Middle frontal gyrus (tissue), 1 donor: ENCODE data around the gene CTRL.

Experiments used
- DNase-seq: peaks from one replicate; pipeline ENCODE4 v3.0.0-alpha.2; 2015; ENCODE audit warnings: low spot score; ENCODE audit errors: extremely low spot score

Gene CTRL

DNA sequence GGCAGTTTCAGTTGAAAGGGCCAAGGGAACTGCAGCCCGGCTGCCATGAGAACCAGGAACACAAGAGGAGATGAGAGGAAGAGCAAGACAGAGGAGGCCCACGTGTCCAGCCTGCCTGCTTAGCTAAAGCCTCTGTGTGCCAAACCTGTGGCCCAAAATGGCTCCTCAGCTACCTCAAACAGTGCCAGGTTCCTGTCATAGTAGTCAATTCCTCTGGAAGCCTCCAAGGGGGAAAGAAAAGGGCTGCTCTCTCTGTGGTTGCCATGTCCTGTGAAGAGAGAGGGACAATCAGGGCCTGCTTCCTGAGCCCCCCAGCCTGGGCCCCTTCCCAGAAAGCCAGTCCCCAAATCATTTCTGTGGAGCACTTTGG lies 31.6 kb upstream of the CTRL start:
- no peak for DNase-seq

DNA sequence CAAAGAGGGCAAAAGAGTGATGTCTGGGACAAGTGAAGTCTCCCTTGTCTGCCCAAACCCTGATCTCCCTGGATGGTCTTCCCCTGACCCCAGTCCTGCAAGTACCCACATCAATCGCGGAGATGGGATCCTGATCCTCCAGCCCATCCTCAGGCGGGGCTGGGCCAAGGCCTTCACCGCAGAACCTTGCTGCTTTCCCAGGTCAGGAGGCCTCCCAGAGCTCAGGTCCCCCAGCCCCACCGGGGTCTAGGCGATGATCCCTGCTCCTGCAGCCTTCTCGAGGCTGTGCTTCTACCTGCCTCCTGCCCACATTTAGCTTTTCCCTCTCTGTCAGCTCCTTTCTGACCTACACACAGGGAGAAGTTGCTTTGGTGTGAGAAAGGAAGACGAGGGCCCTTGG lies 30.5 kb upstream of the CTRL start:
- no peak for DNase-seq

DNA sequence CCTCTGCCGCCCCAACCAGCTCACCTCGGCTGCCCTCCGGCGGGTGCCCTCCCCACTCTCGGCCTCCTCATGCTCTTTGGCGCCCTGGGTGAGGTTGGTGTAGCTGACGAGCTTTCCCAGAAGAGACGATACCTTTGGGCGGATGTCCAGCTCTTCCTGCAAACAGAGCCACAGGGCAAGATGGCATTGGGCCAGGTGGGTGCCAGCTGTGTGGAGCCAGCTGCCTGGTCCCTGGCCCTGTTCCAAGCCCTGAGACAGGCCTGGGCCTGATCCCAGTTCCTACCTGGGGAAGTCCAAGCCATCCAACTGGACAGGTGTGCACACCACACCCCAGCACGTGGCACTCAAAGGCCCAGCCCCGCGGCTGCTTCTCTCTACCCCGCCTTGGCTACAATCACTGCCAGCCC lies 29.9 kb upstream of the CTRL start:
- DNase-seq = no peak

DNA sequence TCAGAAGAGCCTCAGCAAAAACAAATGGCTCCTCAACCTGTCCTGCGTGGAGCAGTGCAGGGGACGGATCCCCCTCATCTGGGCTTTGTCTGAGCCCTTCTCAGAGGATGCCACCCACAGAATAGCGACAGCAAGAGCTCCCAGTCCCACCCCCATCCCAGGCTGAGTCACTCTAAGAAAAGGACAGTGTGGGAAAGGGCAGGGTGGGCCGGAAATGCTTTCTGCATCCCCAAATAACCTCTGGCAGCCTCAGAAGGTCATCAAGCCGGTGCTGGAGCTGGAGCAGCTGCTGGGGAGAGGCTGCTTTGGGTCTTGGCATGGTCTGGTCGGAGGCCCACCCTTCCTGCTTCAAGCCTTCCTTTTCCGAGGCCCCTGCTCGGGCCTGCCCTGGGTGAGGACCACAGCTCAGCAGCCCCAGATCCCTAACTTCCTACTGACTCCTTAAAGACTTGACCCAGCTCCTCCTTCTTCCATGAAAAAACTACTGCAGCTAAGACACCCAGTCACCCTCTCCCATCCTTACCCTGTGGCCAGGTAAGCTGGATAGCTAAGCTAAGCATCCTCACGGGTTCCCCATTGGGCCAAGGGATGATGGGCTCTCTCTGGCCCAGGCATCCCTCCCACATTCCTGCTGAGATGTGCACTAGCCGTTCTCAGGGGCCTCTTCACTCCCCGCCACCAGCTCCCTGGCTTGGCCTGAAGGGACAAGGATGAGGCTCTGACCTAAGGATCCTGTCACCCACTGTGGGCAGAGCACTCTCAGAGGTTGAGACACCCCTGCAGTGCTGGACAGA lies 28.1 kb upstream of the CTRL start:
- DNase-seq = no peak

DNA sequence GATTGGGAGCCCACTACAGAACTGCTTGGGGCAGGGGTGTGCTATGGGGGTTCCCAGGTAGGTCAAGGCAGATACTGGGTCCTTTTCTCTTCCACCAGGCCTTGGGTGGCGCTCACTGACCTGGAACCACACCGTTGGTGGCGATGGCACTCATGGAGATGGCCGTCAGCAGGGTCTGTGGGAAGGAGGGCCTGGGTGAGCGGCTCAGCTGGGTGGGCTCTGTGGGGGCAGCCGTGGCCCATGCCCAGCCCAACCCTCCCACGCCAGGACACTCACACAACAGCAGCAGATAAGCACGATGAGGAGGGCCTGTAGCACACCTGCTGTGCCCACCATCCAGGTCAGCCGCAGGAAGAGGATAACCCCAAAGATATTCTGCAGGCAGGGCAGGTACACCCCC lies 26.0 kb upstream of the CTRL start:
- no peak for DNase-seq

DNA sequence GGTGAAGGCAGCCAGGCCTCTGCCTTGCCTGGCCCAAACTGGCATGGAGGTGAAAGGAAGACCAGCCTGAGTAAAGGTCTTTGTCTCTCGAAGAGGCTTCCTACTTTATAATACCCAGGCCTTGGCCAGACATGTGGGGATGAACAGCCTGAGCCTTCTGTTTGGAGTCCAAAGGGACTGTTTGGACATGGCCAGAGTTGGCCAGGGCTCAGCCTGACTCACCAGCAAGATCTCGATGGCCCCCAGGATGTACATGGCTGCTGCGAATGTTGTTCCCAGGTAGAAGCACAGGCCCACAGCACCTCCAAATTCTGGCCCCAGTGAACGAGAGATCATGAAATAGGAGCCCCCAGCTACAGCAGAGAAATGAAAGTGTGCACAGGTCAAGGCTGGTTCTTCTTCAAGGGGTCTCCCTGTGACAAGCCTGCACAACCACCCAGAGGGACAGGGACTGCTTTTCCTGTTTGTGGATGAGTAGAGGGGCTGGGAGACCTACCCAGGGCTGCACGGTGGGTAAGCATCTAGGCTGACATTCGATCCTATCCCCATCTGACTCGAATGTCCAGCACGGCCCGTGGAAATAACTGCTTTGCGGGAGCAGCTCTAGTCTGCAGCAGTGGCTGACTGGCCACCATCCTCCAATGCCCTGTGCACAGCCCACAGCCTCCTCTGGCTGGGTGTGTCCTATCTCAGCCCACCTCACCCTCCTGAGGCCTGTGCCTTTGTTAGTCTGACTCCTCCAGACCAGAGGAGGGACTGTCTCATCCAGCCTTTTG lies 22.9 kb upstream of the CTRL start:
- no peak for DNase-seq

DNA sequence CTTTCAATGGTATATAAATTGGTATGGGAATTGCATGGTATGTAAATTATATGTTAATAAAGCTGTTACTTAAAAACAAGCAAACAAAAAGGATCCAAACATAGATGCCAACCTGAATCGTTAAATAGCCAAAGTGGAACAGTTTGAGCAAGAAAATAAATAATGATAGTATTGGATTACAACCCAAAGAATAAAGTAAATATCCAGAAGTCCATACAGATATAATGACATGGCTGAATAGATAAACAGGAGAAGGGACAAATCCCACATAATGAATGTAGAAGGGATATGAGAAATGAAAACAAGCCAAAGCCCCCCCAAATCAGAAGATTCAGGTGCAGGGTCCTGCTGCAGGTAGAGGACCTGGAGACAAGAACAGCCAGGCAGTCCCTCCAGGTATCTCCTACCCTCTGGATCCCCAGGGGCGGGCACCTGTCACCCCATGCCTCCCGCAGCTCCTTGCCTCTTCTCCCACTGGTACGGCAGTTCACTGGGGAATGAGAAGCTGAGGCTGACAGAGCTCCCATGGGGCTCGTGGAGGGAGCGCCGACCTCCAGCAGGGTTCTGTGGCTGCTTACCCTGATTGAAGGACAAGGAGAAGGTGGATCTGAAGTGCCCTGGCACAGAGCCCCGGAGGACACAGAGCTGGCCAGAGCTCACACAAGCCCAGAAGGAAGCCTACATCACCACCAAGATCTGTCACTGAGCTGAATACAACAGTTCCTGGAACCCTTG lies 22.1 kb upstream of the CTRL start:
- DNase-seq = no peak

DNA sequence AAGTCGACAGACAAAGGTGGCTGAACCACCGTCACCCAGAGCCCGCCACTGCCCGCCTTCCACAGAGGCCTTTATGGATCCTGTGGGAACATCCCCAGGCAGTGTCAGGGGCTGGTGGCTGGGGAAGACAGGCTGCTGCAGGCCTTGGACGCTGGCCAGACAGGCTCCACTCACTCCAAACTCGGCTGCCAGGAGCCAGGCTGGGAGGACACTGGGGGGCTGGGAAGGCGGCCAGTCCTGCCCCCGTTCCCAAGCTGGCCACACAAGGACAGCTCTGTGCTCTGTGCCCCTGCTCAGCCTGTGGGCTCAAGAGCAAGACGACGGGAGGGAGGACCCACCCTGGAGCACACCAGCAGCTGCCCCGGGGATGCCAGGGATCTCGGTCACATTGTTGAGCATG lies 19.8 kb upstream of the CTRL start:
- DNase-seq = peak; percentile 64

DNA sequence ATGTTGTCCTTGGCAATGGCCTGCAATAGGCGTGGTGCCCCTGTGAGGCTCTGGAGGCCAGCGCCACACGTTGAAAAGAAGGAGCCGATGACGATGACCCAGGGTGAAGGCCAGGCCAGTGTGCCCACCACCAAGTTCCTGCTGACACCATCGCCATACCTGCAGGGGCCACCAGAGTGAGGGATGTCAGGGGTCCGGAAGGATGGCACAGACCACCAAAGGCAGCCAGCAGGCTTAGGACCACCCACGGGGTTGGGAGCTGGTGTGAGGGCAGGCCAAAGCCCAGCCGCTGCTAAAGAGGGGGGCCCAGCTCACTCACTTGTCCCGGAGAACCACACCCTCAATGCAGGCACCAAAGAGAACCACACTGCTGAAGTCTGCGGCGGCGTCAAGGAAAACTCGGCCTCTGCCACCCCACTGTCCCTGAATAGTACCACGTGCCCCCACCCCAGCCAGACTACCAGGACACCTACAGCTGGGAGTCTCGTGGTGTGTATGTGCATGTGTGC lies 18.7 kb upstream of the CTRL start:
- no peak for DNase-seq

DNA sequence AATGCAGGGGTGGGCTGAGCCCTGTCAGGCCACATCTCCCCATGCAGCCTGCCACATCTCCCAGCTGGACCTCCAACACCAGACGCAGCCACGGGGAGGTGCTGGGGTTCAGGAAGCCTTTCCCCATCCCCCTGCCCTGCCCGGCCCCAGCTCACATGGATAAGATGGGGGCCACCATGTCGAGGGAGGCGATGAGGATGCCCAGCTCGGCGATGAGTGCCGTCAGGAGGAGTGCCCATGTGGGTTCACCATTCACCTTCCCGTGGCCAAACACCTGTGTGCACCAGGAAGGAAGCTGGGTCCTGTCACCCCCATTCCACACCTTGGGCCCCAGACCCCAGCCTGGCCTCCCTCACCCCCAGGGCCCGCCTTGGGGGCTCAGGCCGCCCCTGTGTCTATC lies 18.0 kb upstream of the CTRL start:
- DNase-seq = no peak

DNA sequence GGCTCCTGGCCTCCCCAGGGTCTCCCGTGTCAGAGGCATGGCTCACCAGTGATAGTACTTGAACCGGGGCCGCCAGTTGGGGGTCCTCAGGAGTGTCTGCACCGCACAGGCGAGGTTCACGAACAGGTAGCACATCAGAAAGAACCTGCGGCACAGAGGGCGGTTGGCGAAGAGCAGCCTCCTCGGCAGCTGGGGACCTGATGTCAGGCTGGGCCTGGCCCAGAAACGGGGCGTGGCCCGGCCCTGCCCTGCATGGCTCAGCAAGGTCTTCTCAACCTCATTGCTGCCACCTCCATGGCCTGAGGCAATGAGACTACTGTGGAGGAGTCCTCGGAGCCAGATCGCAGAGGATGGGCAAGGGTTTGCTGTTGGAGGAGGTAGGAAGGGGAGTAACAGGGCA lies 16.4 kb upstream of the CTRL start:
- no peak for DNase-seq

DNA sequence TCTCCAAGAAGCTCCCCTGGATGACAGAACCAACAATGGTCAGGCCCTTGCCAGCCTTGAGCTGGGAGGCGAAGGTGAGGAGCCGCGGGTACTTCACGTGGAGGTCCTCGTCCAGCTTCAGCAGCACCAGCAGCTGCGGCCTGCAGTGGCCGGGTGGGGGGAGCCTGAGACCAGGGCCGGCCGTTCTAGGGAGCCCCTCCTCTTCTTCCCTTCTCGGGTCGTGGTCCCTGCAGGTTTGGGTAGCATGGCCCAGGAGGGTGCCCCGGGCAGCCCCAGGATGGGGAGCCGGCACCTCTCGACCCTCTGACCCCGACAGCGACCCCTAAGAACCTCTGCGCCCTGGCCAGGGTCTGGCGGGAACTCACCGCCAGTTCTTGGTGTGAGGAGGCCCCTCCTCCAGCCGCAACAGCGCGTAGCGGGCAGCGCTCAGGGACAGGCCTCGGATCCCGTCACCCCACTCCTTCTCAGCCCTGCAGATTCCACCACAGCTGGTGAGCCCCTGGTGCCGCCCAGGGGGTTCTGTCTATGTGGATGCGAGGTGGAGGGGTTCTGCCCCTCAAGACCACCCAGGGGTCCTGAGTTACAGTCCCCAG lies 15.4 kb upstream of the CTRL start:
- no peak for DNase-seq

DNA sequence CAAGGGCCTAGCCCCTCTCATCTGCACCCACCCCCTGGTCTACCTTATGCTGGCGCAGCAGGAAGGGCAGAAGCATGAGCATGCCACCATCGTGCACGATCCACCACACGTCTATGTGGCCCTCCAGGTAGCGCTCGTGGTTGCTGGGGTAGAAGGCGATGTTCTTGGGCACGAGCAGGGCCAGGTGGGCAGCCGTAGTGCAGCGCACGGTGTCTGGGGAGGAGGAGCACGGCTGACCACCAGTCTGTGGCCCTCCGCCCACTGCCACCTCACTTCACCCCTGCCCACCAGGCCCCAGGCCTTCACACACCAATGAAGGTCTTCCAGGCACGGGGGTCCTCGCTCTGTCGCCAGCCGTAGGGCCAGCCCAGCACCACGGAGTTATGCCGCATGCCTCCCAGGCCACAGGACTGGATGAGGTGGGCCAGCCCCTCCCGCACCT lies 14.5 kb upstream of the CTRL start:
- DNase-seq = no peak

DNA sequence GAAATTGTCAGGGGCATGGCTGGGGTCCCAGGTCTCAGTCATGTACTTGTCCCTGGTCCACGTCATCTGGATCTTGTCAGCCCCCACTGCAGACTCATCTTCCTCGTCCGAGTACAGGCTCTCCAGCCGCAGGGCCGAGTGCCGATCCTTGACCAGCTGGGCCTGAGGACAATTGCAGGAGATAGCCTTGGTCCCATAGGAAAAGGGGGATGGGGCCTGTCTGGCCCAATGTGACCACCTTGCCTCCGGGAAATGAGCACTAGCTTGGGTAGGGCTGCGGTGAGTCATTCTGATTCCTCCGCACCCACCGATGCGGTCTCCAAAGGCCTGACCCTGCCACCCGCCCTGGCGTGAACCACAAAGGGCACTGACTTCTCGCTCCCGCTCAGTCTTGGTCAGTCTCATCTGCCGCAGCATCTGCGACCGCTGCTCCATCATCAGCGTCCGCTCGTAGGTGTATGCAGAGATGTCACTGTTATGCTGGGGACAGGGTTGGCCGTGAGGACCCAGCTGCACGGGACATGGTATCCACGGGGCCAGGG lies 13.8 kb upstream of the CTRL start:
- DNase-seq = no peak

DNA sequence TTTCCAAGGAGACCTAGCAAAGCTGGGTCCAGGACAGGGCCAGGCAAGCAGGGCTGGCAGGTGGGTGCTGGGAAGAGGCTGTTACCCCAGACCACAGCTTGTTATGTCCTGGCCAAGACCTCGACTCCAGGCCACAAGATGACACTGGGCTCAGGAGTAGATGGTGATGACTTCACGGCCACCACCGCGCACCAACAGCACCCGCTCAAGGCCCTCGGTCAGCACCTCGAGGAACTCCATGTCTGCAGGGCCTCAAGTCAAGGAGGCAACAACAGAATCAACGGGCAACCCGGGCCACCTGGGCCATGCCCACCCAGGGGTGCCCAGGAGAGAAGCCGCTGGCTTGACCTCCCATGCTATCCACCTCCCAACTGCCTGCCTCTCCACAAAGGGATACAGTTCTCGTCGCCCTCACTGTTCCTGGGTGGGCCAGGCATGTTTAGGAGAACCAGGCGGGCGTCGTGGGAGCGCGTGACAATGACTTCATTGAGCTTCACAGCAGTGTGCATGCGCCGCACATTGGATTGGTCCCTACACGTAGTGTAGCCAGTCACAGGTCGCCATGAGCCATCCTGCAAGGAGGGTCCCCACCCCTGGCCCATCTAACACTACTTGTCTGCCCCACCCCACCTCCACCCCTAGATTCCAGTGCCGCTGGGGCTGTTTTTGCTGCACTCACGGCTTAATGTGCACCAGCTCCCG lies 13.2 kb upstream of the CTRL start:
- DNase-seq = no peak

DNA sequence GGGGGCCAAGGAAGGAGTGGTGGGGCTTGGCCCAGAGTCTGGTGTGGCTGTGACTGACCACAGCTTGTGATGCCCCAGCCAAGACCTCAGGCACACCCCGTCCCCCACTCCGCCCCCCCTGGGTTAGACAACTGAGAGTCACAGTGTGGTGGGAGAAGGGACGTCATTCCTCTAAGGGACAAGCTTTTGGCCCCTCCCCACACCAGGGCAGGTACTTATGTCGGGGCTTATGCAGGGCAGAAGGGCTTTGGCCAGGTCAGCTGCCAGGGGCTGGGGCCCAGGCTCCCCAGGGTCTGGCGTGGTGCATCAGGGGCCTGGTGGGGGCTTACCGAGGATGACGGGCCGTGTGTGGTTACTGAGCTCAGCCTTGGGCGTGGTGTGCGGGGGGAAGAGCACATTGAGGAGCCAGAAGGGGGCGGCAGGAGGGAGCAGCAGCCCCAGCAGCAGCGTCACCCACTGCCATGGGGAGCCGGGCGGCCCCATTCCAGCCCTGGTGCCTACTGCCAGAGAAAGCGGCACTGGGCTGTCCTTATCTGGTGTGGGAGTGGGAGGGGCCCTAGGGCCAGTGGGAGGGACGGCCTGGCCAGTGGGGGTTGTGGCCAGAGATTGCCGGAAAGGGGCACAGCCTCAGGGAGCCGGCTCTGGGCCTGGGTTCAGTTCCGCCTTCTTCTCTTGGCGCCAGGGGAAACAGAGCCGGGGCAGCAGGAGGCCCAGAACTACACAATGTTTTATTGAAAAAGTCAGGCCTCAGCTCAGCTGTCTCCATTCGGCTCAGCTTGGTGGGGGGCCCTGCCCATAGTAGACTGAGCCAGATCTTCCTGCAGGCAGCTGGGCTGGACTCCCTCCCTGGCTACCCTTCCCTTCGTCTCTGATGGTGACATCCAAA lies 12.2 kb upstream of the CTRL start, which contains the start of gene LCAT:
TSS of gene LCAT (minus strand) at position 502 of the 886 bp plus-strand sequence. CDS start at position 483, 19 bp downstream.
- DNase-seq = peak; percentile 54

DNA sequence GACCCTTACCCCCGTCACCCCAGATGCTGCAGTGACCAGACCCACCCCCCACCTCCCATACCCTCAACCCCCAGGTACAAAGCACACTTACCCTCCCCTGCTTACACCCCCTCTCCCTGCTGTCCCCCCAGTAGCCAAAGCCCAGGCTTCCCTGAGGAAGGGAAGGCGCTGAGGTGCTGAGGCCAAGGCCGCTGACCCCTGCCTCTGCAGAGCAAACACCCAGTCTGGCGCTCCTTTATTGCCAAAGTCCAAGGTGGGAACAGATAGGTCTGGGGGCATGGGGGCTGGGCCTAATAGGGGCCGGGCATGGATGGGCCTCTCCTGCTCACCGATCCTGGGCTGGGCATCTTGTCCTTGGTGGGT lies 11.6 kb upstream of the CTRL start:
- DNase-seq = no peak

DNA sequence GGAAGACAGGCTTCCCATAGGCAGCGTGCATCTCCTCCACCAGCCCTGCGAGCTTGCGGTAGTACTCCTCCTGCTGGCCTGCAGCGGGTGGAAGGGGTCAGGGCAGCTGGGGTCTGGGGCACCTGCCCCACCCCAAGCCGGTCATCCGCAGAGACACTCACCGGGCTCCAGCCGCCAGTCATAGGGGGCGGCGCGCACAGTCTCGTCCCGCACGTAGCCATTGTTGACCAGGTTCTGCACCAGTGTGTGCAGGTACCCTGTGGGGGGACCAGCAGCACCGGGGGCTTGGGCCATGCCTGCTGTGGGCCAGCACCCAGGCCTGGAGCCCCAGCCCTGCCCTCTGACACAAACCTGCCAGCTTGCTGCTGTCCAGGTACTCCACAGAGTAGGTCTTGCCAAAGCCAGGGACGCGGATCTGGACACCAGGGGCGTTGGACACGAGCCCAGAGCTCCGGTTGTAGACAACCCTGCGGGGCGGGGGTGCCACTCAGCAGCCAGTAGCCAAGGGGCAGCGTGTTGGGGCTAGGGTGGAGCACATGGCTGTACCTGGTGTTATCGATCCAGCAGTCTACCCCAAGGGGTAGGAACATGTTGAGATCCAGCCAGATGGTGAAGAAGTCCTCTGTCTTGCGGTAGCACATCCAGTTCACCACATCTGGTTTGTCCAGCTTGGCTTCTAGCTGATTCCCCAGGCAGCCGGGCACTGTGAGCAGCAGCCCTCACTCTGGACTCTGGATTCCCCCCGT lies 11.0 kb upstream of the CTRL start:
- DNase-seq = no peak

DNA sequence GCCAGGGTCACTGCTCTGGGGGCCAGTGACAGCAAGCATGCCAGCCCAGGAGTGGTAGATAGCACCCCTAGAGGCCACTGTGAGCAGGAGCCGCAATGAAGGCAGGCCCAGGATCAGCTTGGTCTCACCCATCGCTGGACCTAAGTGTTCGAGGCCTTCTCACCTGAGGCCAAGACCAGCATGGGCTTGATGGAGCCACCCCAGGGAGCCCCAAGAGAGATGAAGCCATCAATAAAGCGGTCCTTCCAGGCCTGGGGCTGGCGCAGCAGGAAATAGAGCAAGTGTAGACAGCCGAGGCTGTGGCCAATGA lies 10.5 kb upstream of the CTRL start:
- no peak for DNase-seq
